ENCODE data around the gene IRGQ.

IRGQ gene

GRCh38 chr19:43626838-43627237 is 30.9 kb upstream of the IRGQ start:
- Histone ChIP-seq H3K4me2 (ENCODE audit: low read length) (no peak overlapping the region), H3K27me3 (ENCODE audit: insufficient read depth, low read length) (0 out of 2 replicates have a peak, but pooled peaks cover 5% of the 10 kb centered on the region), H3K36me3 (ENCODE audit: insufficient read depth, low read length) (no peaks in the 10 kb centered on the region), H4K20me1 (ENCODE audit: insufficient read depth, low read length) (no peaks in the 10 kb centered on the region), H3K9me2 (ENCODE audit: low read depth, low read length) (no peaks in the 10 kb centered on the region), H3F3A (ENCODE audit: insufficient read depth, low read length) (peaks cover 1% of the 10 kb centered on the region; the same call in 1 of the 2 replicates), H3K79me2 (ENCODE audit: insufficient read depth, low read length) (no peaks in the 10 kb centered on the region), H3K9me3 (ENCODE audit: low read length) (no peaks in the 10 kb centered on the region), H2AFZ (ENCODE audit: low read length) (no peak overlapping the region), H3K9ac (ENCODE audit: low read length) (no peak overlapping the region), H3K4me3 (ENCODE audit: low read depth, low read length, poor library complexity, severe bottlenecking) (no peak overlapping the region), H3K27ac (ENCODE audit: low read depth, low read length, poor library complexity, severe bottlenecking) (no peak overlapping the region), H3K4me1 (ENCODE audit: insufficient read depth, low read length, severe bottlenecking) (no peaks in the 10 kb centered on the region)
- TF ChIP-seq, protein P1, sequence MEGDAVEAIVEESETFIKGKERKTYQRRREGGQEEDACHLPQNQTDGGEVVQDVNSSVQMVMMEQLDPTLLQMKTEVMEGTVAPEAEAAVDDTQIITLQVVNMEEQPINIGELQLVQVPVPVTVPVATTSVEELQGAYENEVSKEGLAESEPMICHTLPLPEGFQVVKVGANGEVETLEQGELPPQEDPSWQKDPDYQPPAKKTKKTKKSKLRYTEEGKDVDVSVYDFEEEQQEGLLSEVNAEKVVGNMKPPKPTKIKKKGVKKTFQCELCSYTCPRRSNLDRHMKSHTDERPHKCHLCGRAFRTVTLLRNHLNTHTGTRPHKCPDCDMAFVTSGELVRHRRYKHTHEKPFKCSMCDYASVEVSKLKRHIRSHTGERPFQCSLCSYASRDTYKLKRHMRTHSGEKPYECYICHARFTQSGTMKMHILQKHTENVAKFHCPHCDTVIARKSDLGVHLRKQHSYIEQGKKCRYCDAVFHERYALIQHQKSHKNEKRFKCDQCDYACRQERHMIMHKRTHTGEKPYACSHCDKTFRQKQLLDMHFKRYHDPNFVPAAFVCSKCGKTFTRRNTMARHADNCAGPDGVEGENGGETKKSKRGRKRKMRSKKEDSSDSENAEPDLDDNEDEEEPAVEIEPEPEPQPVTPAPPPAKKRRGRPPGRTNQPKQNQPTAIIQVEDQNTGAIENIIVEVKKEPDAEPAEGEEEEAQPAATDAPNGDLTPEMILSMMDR (IDR thresholded peaks at IDR 0.05; ENCODE audit: low read length) = no peak
- no peak for TF ChIP-seq EZH2 (IDR thresholded peaks at IDR 0.05; ENCODE audit: borderline replicate concordance, low read length)

DNA sequence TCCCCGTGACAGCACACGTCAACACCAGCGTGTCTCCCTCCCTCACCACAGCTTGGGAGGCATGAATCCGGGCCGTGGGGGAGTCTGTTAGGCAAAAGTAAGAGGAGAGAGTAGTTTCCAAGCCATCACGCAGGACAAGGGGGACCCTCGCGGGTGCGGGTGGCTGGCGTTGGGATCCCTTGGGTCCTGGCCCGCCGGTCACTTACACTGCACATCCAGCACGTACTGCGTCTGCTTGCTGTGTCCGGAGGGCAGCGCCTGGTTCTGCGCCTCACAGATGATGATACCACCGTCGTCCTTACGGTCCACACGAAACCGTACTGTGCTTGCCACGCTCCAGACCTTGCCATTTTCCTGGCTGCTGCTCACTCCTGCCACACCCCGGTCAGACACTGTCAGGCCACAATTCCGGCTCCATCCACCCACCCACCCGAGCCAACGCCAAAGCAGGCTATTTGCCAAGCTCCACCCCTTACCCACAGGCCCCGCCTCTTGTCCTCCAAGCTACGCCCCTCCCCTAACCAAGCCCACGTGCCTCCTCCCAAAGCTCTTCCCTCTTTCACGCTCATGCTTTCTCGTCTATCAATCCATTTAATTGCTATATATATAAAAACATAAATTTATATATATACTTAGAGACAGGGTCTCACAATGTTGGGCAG is 30.1 kb upstream of the IRGQ start:
- Histone ChIP-seq H3K4me1 (ENCODE audit: insufficient read depth, low read length, severe bottlenecking) (no peaks in the 10 kb centered on the region), H3K4me2 (ENCODE audit: low read length) (no peak overlapping the region), H3K27me3 (ENCODE audit: insufficient read depth, low read length) (no peaks in the 10 kb centered on the region)

DNA sequence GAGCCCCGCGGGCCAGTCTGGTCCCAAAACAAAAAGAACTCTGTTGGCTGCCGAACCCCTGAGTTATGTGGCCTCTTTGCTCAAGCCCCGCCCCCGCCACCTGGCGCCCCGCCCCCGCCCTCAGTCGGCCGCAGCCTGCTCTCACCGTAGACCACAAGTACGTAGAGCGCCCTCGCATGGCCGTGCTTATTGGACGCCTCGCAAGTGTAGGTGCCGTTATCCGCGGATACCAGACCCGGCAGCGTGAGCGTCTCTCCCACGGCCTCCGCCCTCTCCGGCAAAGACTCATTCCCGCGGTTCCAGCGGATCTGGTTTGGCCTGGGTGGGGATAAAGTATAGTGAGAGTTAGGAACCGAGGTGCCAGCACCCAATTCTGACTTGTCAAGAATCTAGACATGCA is 29.0 kb upstream of the IRGQ start:
- Histone ChIP-seq H4K20me1 (ENCODE audit: insufficient read depth, low read length) (no peaks in the 10 kb centered on the region), H3K79me2 (ENCODE audit: insufficient read depth, low read length) (no peaks in the 10 kb centered on the region), H3K27ac (ENCODE audit: low read depth, low read length, poor library complexity, severe bottlenecking) (no peak overlapping the region), H3K9me2 (ENCODE audit: low read depth, low read length) (no peaks in the 10 kb centered on the region), H2AFZ (ENCODE audit: low read length) (no peak overlapping the region), H3K4me1 (ENCODE audit: insufficient read depth, low read length, severe bottlenecking) (peaks cover 9% of the 10 kb centered on the region), H3K27me3 (ENCODE audit: insufficient read depth, low read length) (no peaks in the 10 kb centered on the region), H3K4me2 (ENCODE audit: low read length) (no peak overlapping the region), H3K9ac (ENCODE audit: low read length) (no peak overlapping the region), H3K9me3 (ENCODE audit: low read length) (no peaks in the 10 kb centered on the region), H3K4me3 (ENCODE audit: low read depth, low read length, poor library complexity, severe bottlenecking) (no peak overlapping the region), H3K36me3 (ENCODE audit: insufficient read depth, low read length) (no peaks in the 10 kb centered on the region), H3F3A (ENCODE audit: insufficient read depth, low read length) (peaks cover 4% of the 10 kb centered on the region; the same call in 1 of the 2 replicates)
- TF ChIP-seq, protein P1 (IDR thresholded peaks at IDR 0.05; ENCODE audit: low read length) = peak; percentile 51
- TF ChIP-seq EZH2 (IDR thresholded peaks at IDR 0.05; ENCODE audit: borderline replicate concordance, low read length) = no peak

More for the DNA sequence above, 30.1 kb upstream of the IRGQ start:
- H3K9ac ChIP-seq (ENCODE audit: low read length) = no peak overlapping the region
- no peaks in the 10 kb centered on the region for H3K9me3 ChIP-seq (ENCODE audit: low read length)
- no peak overlapping the region for H3K27ac ChIP-seq (ENCODE audit: low read depth, low read length, poor library complexity, severe bottlenecking)
- H3K9me2 ChIP-seq (ENCODE audit: low read depth, low read length) = no peaks in the 10 kb centered on the region
- no peaks in the 10 kb centered on the region for H3K36me3 ChIP-seq (ENCODE audit: insufficient read depth, low read length)
- no peaks in the 10 kb centered on the region for H3K79me2 ChIP-seq (ENCODE audit: insufficient read depth, low read length)
- no peaks in the 10 kb centered on the region for H4K20me1 ChIP-seq (ENCODE audit: insufficient read depth, low read length)
- H3F3A ChIP-seq (ENCODE audit: insufficient read depth, low read length) = peaks cover 4% of the 10 kb centered on the region; the same call in 1 of the 2 replicates
- TF ChIP-seq, protein P1 (IDR thresholded peaks at IDR 0.05; ENCODE audit: low read length) = no peak
- TF ChIP-seq EZH2 (IDR thresholded peaks at IDR 0.05; ENCODE audit: borderline replicate concordance, low read length) = no peak
- no peak overlapping the region for H3K4me3 ChIP-seq (ENCODE audit: low read depth, low read length, poor library complexity, severe bottlenecking)
- H2AFZ ChIP-seq (ENCODE audit: low read length) = no peak overlapping the region

Data from OCI-LY1 (cell line).